GM18907 (cell line): ENCODE data around the gene LAMB1.

ENCODE experiments used
- ATAC-seq: cut with Tn5 transposase; IDR thresholded peaks from one replicate; pipeline ENCODE4 v1.9.1; 2021; ENCODE audit warnings: mild to moderate bottlenecking, moderate library complexity; ENCODE audit not compliant: unreplicated experiment

Gene LAMB1

DNA sequence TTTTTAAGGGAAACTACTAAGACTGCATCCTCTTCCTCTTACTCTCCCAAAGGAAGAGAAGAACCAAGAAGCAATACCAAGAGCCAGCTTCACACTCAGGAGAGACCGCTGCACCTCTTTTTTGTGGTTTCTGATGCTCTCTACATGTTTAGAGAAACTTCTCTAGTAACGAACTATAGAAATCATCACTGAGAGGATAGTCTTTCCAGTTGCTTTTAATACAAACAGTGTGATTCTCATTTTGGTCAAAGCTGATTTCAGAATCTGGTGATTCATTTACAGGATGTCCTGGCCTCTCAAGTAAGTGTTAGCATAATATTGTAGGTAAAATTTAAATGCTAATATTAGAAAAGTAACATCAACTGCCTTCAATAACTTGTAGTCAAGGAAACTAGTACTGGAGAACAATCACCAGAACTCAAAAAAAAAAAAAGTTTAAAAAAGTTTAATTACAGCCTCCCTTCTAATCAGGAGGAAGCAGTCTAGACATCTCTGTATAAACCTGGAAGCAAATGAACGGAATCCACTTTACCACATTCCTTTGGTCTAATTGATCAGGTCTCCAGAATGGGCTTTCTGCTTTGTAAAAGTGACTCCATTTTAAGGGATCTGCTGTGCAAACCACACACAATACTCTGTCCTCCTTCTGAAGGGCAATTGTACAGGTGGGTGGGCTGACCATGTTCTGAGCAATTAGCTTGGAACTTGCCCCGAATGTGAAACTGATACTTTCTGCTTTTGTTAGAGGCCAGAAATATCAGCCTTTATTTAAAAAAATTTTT, 3.0 kb downstream of the LAMB1 start:
- no peak for ATAC-seq

DNA sequence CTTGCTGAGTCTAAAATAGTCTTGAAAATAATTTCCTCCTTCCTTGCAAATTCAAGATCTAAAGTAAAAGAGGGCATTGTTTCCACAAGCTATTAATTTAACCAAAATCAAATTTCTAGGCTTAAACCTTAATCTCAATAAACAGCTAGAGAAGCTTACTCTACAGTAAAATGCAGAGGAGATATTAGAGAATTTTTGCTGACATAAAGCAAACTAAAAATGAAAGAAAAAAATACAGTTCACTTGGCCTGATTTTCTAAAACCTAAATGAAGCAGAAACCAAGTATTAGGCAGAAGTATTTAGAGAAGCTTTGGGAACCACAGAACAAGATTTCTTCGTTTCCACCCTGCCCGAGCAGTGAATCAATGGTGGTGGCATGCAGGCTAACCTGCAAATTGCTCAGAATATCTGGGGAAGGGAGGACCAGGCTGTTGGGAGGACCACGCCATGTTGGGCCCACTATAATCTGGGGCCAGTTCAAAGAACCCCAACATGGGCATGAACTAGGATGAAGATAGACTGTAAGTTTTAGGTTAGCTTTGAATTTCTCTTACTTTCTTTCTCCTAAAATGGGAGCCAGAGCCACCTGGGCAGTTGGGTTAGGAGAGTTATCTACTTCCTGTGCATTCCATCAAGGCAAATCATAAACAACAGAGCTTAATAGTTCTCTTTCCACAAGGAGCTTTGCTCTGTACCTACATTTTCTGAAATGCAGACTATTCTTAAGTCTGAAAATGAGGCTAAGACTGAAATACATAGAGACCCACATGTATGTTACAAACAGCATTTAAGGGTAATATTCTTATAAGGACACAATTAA, 4.1 kb downstream of the LAMB1 start:
- no peak for ATAC-seq

DNA sequence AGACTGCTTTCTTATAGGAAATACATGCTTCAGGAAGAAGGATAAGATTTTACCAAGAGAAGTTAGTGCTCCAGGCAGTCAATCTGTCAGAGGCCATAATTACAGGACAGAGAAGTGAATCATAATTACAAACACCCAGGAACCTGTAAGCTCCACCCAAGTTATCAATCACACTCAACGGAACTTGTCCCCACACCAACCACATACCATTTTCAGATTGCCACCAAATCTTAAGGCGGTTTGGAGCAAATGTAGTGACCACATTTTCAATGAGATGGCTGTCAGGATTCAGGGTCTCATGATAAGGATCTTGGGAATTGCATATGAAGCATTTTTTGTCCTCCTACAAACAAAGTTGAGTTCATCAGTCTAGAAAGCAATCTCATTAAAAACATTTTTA, 4.8 kb downstream of the LAMB1 start:
- ATAC-seq: no peak

DNA sequence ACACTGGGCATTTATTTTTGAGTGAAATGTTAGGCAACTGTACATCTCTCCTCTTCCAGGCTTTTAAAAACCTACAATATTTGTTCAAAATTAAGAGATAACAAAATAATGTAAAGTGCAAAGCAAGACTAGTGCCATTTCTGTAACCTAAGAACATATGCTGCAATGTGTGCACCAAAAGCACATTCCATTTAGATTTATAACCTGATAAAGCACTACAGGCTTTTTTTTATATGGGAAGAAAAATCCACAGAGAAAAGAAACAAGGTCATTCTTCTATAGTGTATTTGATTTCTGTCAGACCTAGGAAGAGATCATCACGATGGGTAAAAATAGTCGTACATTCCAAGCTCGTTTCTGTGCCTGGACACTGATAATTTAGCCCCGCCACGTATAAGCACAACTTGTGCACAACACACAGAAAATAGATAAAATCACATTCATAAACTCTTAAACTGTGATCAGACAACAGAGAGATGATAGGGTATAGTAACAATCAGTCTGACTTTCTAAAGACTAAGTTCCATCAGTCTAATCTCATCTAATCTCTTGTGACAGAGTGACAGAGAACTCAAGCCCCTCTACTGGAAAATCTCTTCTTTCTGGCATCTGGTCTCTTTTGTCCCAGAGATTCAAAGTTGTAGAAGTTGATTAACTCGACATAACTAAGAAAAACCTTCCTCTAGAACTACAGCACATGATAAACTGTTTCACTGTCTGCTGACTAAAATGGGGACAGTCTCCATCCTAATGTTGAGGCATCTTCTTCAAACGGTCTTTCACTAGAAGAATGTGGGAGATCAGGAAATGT, 6.7 kb downstream of the LAMB1 start:
- no peak for ATAC-seq

DNA sequence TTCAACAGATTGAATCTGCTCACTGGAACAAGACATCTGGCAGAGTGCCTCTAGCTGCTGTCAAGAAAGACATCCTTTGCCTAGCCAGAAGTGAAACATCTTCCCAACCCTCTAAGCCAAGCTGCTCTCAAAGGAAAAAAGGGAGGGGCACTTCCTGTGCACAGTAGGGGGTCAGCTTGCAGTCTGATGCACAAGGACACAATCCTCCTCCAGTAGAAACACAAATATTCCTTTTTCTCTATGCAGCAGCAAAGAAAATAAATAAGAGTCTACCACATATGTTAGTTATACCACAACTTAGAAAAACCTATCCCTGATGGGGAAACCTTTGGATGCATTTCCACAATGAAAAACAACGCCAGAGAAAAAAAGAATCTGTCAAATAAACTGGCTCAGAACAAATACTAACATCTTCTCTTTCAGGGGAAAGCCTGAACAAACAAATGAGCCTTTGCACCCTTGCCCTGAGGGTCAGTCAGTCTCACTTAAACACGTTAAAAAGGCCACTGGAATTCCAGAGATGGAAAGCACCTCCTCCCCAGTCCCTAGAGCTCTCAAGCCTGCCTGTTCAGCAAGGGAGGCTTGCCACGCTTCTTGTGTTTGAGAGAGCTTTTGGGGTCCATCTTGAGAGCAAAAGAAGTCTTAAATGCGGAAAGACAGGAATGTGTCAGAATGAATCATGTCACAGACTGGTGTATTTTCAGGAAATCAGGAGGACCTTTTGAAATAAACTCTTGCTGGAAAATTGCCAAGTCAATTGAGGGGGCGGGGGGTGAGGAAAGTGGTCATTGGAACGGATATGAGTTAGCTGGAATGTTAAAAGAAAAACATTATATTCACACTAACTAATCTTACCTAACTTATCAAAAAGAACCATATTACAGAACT, 7.5 kb downstream of the LAMB1 start:
- no peak for ATAC-seq

DNA sequence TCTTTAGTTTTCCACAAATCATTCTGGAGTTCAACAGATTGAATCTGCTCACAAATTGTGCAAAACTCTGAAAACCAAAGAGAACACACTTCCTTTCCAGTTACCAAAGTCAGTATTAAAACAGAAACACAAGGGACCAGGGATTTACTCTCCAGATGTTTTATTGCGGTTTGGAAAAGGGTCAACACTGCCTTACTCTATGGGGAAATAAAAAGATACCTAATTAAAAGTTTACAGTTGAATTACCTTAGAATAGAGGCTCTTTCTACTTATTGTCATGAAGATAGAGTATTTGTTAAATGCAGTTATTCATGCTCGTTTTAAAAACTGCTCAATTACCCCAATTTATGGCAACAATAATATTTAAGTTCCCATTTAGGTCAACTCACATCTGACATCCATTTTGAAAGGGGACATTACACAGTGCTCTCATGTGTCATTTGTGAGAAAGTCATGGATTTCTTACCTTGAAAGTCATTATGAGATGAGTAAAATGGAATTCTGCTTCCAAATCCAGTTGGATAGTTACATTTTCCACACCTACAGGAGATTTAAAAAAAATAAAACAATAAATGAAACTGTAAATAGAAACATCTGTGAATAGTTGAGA, 8.4 kb downstream of the LAMB1 start:
- no peak for ATAC-seq

DNA sequence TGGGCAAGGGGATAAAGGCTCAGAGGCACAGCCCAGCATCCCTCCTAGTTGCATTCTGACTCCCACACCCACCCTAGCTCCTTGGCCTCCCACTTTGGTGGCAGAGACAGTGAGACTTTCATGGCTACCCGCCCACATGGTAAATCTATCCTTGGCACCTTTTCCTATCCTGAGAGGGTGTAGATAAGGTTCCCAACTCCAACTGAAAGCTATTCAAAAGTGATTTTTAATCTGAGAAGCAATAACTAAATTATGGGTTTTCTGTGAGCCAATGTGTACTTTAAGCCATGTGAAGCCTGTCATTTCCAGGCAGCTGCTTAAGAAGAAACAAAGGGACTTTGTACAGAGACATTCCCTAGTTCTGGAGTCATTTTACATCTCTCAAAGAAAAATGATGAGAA, 9.1 kb downstream of the LAMB1 start:
- no peak for ATAC-seq

DNA sequence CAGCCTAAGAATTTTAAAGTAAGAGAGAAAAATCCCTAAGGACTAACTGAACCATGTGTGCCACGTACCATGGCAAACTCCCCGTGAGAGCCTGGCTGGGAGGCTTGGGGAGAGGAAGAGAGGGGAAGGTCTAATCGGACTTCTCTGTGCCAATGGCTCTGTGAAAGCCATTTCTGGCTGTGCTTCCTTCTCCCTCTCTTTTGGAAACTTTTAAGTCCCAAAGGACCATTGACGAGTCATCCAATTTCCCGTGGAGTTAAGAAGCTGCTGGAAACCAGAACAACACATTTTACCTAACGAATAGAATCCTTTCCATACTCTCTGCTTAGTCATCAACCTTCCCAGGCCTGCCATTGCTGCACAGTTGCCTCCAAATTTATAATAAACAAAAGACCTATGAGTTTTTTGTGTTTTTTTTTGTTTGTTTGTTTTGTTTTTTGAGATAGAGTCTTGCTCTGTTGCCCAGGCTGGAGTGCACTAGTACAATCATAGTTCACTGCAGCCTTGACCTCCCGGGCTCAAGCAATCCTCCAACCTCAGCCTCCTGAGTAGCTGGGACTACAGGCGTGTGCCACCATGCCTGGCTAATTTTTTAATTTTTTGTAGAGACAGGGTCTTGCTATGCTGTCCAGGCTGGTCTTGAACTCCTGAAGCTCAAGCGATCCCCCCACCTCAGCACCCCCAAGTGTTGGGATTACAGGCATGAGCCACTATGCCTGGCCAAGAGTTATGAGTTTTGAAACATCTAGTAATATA, 13.2 kb downstream of the LAMB1 start:
- ATAC-seq: no peak

DNA sequence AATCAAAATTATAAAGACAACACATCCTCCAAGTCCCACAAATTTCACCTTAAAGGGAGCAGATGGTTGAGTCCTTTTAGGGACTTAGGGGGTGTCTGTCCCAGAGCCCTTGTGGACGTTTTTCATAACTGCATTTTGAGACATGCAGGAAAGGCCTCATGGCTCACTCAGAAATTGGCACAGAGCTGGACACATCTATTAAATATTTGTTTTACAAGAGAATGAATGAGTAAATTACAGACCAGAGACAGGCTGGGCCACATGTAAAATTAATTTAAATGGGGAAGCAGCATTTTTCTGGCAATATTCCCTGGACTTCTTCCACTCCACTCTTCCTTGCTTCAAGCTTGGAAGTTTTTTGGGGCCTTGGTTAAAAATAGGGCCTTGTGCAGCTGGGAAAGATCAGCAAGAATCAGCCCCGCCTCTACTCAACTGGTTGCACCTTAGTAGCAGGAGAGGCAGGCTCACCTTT, 20.0 kb downstream of the LAMB1 start:
- no peak for ATAC-seq

DNA sequence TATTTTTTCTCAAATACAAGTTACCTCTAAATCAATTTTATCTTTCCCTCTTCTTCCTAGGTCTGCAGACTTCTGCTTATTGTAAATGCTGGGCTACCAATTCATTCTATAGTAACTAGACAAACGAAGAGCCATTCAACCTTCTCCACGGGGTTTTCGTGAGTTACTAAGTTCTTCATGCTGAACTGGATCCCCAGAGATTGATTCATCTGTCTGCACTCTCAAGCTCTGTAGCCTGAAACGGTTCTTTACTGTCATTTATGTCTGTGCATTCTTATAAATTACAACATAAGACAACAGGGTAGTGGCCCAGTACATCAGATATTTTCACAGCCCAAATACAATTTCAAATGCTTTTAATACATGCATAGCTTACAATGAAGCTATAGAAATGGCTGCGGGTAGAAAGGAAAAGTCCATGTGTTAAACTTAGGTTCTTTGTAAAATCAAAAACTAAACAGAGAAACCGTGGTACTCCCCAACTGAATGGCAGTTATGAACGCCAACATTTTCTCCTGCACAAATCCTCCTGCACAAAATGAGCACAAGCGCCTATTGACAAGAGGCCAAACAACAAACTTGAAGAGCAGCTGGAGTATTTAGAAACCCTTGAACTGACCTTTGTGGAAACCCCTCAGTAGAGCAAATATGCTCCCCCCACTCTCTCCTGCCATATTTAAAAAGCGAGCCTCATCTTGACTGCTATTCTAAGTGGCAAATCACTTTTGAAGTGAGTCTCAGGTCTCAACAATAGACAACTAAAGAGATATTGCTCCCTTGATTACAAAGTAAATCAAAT, 20.7 kb downstream of the LAMB1 start:
- no peak for ATAC-seq

DNA sequence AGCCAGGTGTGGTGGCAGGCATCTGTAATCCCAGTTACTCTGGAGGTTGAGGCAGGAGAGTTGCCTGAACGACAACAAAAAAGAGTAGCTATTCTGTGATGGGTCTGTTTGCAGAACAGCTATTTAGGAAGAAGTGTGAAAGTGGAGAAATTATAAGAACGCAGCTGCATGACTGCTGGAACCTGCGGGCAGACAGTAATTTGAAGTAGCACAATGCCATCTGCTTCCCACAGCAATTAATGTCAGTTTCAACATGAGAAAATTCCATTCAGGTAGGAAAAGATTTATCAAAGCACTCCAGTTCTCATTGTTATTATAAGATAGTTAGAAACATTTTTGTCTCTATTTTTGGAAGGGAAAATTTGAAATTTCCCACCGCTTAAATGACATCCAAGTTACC, 21.5 kb downstream of the LAMB1 start:
- no peak for ATAC-seq

DNA sequence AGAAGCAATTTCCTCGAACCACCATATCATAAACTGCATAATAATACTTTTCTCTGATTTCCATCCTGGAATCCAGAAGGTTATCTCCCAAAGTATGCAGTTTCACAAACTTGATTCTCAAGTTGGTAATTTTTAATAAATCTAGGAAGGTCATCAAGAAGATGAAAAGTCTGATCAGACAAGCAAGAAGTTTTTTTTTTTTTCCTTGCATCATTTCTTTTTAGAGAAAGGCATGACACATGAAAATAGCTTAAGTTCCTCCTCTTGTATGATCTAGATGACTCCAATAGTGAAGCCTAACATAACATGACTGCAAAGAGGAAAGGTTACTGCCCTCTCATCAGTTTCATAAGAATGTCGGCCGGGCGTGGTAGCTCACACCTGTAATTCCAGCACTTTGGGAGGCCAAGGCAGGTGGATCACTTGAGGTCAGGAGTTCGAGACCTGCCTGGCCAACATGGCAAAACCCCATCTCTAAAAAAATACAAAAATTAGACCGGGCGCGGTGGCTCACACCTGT, 22.2 kb downstream of the LAMB1 start:
- no peak for ATAC-seq

DNA sequence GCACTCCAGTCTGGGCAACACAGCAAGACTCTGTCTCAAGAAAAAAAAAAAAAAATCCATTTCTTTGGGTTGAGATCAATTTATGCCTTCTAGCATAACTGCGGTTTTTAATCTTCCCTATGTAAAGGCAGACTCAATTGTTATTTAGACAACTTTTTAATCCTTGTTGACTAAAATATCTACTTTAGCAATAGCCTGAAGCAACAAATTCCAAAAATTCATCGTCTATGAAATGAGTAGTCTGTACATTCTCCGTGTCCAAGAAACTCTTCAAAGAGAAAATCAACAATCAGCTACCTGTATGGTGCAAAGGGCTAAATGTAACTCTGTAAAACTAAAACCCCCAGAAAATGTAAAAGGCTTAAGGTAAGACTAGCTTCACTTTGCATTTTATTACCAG, 22.8 kb downstream of the LAMB1 start:
- no peak for ATAC-seq

DNA sequence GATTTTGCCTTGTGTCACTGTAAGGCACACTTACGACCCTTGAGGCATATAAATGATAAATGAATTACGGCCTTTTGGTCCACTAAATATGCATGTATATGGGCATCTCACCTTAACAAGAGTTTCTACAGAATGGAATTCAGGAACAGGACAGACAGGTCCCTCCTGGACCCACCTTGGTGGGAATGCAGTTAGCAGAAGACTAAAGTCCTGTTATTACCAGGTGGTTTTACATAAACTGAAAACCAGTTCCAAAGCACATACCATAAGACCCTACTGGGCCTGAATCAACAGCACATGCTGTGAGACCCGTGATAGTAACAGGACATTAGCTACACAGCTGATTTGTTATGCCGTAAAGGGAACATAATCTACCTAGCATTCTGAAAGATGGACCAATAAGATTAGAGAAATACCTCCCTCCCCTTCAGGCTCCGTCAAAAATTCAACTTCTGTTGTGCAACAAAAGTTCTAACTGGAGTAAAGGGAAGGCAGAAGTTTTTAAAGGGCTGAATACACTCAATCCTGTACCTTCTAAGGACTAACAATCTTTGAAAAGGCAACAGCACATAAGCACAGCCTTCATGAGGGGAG, 24.0 kb downstream of the LAMB1 start:
- no peak for ATAC-seq

DNA sequence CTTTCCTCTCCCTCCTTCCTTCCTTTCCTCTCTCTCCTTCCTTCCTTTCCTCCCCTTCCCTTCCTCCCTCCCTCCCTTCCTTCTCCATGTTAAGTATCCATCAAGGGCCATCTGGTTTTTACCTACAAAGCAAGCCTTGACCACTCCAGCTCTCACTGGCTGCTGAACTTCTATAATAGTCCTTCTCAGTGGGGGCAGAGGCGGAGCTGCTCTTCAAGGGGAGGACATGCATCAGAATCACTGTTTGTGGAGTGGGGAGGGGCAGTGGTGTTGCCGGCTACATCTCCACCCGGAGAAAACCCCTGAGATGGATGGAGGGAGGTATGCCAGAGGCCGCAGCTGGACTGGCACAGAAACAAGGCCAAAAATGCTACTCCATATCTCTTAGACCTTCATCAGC, 25.9 kb downstream of the LAMB1 start:
- no peak for ATAC-seq

DNA sequence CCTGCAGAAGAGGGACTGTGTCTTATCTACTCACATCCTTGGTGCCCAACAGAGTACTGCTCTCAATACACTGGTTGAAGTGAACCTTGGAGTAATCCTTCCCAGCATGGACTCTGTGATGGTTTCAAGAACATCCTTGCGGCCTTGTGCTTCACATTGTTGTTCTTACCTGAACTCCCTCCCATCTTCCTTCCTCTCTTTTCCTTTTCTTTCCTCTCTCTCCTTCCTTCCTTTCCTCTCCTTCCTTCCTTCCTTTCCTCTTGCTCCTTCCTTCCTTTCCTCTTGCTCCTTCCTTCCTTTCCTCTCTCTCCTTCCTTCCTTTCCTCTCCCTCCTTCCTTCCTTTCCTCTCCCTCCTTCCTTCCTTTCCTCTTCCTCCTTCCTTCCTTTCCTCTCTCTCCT, 26.3 kb downstream of the LAMB1 start:
- no peak for ATAC-seq

DNA sequence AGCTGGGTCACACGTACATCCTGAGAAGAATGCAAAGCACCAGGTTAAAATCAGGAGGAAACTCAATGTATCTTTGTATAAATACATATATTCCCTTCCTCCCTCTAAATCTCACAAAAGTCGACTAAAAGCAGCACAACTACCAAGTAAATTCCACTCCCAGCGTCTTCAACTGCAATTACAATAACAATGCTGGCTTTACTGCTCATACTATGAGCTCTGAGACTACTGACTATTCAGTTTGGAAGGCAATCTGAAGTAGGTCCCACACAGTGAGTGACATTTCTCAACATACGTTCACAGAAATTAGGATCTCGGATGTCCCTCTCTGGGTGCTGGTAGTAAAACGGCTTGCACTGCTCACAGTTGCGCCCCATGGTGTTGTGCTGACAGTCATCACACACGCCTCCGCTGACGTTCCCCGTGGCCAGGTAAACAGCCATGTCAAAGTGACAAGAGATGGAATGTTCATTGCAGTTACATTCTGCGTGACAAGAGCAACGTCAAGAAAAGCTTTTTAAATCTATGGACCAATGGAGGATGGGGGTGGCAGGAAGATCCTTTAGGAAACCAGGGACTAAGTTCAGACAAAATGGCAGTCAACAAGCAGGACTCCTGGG, 27.5 kb downstream of the LAMB1 start:
- ATAC-seq: no peak
